NOMO-1 treated with DMSO at 0.1 percent for 48 hours (cell line): Measurements from ENCODE around the gene GARRE1.
"Not testable (repeated sequence)": the region's sequence is repeated elsewhere in the genome, so short reads cannot be mapped to it uniquely, and the experiment has no call there.

ENCODE experiments used
- DNase-seq: peaks from one replicate; lab custom pipeline; 2025; ENCODE audit not compliant: unreplicated experiment; lab: John Stamatoyannopoulos, UW

GARRE1 gene

DNA sequence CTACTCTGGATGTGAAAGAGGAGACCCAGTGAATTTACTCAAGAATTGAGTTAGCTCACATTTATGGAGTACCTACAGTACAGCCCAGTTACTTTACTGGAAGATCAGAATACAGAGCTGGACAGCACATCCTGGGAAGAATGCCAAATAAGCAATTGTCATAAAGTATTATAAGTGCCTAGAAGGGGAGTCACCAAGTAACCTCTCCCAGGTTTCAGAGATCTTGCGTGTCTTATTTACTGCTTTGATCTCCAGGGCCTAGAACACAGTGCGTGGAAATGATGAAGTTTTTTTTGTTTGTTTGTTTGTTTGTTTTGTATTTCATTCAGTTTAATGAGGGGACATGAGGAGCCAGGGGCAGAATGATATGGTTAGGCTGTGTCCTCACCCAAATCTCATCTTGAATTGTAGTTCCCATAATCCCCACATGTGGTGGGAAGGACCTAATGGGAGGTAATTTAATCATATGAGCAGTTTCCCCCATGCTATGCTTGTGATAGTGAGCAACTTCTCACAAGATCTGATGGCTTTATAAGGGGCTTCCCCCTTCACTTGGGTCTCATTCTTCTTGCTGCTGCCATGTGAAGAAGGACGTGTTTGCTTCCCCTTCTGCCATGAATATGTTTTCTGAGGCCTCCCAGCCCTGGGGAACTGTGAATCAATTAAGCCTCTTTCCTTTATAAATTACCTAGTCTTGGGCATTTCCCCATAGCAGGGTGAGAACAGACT, 5.2 kb downstream of the GARRE1 start:
- no peak for DNase-seq

DNA sequence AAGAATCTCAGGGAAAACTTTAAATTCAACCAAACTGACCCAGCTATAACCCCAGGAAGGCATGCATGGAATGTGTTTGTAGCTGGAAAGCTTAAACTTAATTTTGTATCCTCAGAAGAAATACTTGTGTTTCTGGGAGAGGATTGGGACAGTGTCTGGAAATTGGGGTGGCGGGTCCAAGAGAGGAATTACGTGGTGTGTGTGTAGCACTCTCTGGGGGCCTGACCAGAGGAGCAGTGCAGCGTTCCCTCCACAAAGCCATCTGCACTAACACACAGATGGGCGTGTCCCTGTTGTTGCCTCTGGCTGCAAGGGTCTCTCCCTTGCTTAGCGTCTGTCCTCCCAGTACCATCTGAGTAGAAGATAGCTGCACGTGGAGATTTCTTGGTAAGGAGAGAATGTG, 6.4 kb downstream of the GARRE1 start:
- no peak for DNase-seq

DNA sequence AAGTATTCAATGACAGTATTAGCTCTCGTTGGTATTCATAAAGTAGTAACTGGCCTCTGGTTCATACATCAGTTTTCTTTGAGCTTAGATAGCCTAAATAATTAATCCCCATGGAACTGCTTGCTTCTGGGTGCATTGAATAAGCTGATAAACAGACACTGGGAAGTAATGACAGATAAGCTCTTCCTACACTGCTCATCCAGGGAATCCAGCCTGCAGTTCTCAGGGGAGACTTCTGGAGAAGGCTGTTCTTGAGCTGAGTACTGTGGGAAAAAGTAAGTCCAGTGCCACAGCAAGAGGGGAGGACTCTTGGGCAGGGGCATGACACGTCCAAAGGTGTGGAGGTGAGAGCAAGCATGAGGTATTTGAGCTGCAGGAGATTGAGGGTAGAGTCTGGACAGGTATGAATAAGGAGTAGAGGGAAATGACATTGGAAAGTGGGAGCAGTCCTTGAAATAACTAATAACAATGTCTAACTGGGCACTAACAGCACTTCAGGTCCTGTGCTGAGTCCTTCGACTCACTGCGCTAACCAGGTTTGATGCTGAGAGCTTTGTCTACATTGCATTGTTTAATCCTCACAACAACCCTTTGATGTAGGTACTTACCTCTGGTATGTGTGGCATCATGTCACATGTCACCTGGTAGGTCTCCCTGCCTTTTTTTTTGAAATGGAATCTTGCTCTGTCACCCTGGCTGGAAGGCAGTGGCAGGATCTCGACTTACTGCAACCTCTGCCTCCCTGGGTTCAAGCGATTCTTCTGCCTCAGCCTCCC, 7.2 kb downstream of the GARRE1 start:
- DNase-seq = no peak

DNA sequence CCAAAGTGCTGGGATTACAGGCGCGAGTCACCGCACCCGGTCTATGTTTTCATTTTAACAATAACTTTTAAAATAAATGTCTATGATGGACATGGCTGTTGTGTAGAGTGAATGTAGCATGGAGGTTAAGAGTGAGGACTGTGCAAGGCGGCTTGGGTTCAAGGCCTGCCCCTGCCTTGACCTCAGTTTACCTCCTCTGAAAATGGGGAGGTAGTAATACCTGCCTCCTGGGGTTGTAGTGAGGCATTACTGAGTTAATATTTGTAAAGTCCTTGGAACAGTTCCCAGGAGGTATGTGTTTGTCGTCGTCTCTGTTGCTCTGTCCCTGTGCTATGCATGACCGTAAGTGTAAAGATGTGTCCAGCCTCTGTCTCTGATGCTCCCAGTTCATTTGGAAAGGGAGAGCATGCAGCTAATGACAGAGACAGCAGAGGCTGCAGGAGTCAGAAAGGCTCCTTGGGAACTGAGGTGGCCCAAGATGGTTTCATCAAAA, 9.4 kb downstream of the GARRE1 start:
- DNase-seq = no peak

DNA sequence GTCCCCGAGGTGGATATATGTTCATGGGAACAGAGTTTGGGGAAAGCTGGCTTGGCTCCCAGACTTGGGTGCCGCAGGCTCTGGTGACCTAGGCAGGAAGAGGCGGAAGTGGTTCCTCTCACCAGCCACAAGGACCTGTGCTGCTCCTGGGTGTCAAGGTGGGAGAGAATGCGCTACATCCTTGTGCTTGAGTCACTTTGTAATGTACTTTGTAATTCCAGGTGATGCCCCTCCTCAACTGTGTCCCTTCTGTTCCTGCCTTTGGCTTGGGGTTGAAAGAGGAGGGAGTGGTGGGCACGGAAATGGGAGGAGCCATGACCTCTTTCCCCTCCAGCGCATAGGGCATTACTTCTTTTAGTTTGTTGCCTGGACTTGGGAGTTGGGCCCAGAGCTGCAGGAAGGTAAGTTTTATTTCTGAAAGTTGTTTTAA, 10.9 kb downstream of the GARRE1 start:
- no peak for DNase-seq

DNA sequence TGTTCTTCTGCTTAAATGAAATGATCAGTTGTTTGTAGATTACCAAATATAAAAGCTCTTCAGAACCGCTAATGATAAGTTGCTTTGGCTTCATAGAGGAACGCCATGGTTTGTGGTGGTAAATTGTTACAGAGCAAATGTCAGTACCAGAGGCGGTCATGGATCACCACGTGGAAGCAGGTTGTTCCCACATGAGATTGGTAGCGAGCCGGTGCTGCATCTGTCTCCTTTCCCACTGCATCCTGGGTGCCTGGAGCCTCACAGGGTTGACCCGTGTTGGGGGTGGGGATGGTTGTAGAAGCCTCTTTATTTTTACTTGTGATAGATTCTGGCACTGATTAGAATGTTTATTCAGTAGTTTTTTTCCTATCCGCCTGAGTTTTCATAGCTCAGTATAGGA, 14.7 kb downstream of the GARRE1 start:
- DNase-seq = no peak

DNA sequence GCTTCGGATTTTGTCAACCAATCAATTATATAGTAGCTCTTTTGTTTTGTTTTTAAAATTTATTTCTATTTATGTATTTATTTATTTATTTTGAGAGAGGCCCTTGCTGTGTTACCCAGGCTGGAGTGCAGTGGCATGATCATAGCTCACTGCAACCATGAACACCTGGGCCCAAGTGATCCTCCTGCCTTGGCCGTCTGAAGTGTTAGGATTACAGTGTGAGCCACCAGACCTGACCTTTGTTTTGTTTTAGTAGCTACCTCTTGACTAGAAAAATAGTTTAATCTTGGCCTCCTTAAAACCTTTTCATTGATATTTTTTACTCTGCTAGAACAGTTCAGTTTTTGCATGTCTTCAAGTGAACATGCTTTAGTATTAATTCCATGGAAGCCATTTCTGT, 15.1 kb downstream of the GARRE1 start:
- DNase-seq = no peak

DNA sequence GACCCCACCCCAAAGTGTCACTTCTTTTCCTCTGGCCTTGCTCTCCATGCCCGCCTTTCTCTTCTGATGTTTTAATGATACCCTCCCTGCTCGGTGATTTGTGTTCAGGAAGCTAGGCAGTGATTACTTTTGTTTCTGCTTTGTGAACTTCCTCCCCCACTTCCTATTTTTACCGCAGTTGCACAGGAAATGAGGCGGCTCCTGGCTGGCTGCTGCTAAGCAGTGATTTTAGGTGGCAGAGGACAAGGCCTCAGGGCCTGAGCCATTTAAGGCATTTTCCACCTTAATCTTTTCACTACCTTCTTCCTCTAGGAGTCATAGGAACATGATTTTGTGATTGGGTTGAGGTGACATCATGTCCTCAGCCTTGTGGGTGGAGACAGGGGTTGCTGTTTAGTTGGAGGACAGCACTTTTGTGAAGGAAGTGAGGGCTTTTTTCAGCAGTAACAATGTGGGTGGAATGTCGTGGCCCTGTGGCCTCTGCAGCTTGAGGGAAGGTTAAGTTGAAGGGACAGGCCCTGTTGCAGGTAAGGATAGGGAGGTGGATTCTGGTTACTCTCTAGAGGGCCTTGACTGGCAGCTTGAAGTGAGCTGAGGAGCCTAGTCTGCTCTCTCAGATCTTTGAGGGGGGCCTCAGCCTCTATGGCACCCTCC, 15.7 kb downstream of the GARRE1 start:
- DNase-seq = peak; percentile 91

DNA sequence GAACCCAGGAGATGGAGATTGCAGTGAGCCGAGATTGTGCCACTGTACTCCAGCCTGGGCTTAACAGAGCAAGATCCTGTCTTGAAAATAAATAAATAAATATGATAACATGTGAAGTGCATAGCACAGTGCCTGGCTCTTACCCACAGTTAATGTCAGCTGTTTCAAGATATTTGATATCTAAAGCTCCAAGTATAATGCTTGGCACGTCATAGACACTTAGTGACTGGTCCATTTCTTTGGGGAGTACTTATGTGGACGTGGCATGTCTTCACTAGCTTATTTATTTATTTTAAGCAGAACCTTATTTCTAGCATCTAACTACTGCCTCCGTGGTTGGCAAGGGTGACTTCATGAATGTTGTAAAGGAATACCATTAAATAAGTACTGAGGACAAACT, 18.8 kb downstream of the GARRE1 start:
- DNase-seq = no peak

DNA sequence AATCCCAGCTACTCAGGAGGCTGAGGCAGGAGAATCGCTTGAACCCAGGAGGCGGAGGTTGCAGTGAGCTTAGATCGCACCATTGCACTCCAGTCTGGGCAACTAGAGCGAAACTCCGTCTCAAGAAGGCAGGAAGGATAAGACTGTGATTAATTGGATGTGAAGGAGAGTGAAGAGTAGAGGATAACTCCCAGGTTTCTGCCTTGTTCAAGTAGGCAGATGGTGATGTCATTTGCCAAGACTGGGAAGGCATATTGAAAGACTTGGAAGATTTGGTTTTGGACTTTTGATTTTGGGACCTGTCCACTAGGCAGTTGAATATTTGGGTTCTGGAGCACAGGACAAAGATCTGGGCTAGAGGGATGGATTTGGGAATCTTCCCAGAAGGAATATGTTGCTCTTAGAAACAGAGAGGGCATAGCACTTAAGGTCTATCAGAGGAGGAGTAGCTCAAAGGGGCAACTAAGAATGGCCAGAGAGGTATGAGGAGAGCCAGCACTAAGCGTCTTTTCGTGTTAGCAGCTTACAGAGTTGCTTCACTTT, 20.0 kb downstream of the GARRE1 start:
- DNase-seq = no peak

DNA sequence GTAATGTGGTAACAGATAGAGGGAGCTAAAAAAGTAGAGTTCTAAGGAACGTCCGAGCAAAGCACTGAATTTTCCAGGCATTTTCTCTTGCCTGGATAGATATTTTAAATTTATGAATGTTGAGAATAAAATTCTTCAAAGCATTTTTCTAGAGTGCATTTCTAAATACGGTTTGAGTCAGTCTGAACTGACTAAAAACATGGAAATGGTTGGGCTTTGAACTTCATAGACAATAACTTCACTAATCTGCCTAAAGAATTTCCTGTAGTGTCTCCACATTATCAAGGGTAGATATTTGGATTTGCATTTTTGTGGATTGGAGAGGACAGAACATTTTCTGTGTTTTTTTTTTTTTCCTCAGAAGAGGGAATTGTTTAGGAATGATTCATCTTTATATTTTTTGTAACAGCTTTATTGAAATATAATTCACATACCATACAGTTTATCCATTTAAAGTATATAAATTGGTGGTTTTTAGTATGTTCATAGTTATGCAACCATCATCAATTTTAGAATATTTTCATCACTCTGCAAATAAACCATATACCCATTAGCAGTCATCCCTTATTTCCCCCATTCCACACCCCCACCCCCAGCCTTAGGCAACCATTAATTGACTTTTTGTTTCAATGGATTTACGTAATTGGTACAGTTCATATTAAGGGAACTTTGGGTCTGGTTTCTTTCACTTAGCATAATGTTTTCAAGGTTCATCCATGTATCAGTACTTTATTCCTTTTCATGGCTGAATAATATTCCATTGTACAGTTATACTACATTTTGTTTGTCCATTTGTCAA, 20.7 kb downstream of the GARRE1 start:
- DNase-seq = peak; percentile 3

DNA sequence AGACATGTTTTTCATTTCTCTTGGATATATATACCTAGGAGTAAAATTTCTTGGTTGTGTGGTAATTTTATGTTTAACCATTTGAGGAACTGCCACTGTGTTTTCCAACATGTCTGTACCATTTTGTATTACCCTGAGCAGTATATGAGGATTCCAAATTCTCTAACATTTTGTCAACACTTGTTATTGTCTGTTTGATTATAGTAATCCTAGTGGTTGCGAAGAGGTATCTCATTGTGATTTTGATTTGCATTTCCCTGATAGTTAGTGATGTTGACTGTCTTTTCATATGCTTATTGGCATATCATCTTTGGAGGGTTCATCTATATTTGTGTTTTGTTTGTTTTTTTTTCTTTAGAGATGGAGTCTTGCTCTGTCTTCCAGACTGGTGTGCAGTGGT, 21.4 kb downstream of the GARRE1 start:
- DNase-seq = no peak

DNA sequence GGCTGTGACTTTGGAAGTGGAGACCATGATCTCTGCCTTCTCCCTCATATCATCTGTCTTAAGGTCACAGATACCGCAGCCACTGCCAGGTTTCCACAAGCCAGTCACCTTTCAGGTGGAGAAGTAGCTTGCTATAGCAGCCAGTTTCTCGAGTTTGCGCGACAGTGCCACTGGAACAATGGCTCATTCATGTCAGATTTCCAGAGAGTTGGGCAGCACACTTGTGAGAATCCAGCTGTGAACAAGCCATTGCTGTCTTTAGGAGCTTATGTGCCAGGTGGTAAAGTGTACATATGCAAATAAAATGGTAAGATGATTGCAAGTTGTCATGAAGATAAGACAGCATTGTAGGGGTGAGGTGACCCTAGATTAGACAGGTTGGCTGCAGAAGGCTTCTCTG, 22.3 kb downstream of the GARRE1 start:
- no peak for DNase-seq

DNA sequence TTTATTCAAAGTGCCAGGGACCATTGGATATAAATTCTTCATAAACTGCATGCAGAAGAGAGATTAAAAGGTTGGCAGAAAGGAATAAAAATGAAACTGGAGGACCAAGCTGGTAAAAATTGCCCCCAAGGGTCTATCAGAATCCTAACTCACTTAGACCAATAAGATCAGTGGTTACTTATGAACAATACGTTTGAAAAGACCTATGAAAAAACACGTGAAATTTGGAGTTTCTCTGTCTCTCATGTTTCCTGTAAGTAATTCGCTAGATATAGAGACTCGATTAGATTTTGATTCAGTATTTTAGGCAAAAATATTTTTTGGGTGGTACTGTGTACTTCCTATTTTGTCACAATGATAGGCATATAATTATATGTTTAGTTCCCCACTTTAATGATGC, 22.9 kb downstream of the GARRE1 start:
- no peak for DNase-seq

DNA sequence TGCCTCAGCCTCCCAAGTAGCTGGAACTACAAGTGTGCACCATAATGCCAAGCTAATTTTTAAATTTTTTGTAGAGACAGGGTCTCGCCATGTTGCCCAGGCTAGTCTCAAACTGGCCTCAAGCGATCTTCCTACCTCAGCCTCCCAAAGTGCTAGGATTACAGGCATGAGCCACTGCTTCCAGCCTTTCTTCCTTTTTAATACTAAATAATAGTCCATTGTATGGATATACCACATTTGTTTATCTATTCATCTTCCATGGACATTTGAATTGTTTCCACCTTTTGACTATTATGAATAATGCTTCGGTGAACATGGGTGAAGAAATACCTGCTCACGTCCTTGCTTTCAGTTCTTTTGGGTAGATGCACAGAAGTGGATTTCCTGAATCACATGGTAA, 24.4 kb downstream of the GARRE1 start:
- no peak for DNase-seq

DNA sequence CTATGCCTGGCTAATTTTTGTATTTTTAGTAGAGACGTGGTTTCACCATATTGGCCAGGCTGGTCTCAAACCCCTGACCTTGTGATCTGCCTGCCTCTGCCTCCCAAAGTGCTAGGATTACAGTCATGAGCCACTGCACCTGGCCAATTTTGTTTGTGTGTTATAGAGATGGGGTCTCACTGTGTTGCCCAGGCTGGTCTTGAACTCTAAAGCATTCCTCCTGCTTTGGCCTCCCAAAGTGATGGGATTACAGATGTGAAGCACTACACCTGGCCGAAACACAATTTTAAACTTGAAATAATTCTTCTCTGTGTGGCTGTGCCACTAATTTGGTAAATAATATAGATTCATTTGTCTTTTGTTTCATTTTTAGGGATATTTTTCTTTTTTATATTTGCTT, 27.1 kb downstream of the GARRE1 start:
- DNase-seq = not testable (repeated sequence)

DNA sequence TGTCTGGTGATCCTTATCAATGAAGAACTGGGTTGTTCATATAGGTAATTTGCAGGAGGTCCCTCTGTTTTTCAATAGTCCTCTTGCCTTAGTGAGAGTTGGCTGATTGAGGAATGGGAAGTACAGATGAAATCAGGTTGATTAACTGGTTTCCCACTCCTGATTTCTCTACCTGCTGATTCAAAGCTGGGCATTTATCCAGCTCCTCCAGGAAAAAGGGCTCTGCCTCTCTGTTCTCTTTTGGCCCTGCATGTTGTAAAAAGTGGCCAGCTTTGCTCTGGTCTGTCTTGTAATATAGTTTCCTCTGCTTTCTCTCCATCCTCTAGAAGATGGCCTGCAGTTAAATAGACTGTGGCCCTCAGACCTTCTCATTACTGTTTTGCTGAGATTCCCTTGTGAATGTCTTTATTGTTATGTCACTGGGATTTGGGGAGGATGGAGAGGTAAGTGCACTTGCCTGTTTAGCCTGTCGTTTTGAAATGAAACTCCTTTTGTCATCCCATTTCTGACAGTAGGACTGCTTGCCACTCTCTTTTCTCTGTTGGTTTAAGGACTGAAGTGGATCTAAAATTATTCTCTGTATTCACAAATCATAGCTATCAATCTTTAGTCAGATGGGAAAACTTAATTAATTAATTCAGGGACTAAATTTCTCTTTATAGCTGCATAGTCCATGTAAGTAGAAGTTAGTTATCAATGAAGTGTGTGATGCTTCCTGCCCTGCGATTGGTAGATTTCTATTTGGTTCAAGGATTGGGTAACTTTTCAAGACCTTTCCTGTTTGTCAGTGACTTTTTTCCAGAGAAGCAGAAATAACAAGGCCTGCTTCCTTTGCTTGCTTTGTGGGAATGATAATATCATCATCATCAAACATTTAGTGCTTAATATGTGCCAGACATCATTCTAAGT, 28.5 kb downstream of the GARRE1 start:
- no peak for DNase-seq

DNA sequence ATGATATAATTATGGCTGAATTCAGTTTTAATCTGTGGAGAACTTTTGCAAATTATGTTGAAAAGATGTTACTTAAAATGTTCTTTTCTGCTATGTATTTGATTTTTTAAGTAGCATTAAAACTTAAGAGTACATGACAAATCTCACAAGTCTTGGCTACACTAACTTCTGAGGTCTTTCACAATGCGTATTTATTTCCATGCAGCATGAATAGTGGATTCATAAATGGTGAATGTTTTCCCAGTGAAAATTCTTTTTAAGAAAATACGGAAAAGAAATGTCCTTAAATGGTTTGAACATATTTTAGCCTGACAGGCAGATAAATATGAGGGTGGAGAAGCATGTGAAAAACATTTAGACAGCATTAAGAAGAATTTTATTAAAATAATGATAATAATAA, 30.2 kb downstream of the GARRE1 start:
- no peak for DNase-seq

DNA sequence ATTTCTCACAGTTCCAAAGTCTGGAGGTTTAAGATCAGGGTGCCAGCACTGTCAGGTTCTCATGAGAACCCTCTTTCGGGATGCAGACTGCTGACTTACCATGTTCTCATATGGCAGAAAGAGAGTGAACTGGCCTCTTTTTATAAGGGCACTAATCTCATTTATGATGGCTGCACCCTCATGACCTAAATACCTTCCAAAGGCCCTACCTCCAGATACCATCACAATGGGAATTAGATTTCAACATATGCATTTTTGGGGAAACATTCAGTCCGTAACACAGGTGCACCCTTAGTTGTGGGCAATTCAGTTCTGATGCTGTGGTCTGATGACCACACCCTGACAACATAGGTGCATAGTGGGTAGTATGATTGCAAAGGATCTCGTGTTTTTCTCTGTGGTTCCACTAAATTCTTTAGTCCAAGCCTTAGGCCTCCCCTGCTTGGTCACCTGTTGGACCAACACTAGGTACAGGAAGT, 33.3 kb downstream of the GARRE1 start:
- no peak for DNase-seq

DNA sequence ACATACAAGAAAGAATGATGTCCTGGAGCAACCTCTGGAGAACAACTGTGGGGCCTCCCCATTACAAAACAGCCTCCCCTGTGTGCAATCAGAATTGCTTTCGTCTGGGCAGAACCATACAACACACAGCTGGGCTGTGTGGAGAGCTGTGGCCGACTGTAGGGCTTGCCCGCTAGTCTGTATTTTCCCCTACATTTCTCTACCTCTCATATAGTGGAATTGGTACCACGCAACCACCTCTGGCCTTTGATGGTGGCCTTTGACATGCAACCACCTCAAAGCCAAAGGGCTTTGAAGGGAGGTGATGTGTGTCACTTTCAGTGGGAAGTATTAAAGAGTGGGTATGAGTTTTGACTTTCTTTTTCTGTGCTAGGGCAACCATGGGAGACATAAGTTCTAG, 34.0 kb downstream of the GARRE1 start:
- DNase-seq = no peak
